ENCODE data around the gene TMEM145.

The TMEM145 gene

DNA sequence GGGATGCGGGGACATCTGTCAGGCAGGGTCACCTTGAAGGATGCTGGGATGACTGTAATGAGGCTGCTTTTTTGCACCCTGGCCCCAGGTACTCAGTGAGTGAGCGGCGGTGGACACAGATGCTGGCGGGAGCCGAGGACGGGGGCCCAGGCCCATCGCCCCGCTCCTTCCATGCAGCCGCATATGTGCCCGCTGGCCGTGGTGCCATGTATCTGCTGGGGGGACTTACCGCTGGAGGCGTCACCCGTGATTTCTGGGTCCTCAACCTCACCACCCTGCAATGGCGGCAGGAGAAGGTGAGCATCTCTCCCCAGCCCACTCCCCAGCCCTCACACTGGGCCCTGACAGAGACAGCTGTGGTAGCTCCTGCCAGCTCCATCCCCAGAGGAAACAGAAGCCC, 43.6 kb downstream of the TMEM145 start:
- H3K27me3 ChIP-seq (ENCODE audit: insufficient read depth, low read depth, severe bottlenecking): no peaks in the 10 kb centered on the region
- H3K27ac ChIP-seq: no peak overlapping the region
- H3K9me3 ChIP-seq (ENCODE audit: severe bottlenecking): no peaks in the 10 kb centered on the region
- TF ChIP-seq, protein P1, sequence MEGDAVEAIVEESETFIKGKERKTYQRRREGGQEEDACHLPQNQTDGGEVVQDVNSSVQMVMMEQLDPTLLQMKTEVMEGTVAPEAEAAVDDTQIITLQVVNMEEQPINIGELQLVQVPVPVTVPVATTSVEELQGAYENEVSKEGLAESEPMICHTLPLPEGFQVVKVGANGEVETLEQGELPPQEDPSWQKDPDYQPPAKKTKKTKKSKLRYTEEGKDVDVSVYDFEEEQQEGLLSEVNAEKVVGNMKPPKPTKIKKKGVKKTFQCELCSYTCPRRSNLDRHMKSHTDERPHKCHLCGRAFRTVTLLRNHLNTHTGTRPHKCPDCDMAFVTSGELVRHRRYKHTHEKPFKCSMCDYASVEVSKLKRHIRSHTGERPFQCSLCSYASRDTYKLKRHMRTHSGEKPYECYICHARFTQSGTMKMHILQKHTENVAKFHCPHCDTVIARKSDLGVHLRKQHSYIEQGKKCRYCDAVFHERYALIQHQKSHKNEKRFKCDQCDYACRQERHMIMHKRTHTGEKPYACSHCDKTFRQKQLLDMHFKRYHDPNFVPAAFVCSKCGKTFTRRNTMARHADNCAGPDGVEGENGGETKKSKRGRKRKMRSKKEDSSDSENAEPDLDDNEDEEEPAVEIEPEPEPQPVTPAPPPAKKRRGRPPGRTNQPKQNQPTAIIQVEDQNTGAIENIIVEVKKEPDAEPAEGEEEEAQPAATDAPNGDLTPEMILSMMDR (IDR thresholded peaks at IDR 0.05; ENCODE audit: low read depth, low read length): no peak
- H3K4me3 ChIP-seq (ENCODE audit: low read depth, low read length): no peak overlapping the region
- H3K36me3 ChIP-seq: peaks cover 23% of the 10 kb centered on the region
- DNase-seq: no peak

DNA sequence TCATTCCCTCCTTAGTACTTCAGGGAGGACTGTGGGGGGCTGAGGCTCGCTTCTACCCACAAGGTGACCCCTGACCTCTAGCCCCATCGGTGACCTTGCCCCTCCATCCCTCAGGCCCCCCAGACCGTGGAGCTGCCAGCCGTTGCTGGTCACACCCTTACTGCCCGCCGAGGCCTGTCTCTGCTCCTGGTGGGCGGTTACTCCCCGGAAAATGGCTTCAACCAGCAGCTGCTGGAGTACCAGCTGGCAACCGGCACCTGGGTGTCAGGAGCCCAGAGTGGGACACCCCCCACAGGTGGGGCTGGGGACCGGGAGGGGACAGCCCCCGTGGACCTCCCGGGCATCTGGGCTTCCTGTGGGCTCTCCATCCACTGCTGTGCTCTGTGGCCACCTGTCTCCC, 44.2 kb downstream of the TMEM145 start:
- H3K9me3 ChIP-seq (ENCODE audit: severe bottlenecking): no peaks in the 10 kb centered on the region
- H3K27ac ChIP-seq: no peak overlapping the region
- DNase-seq: no peak
- H3K4me3 ChIP-seq (ENCODE audit: low read depth, low read length): no peak overlapping the region
- no peaks in the 10 kb centered on the region for H3K27me3 ChIP-seq (ENCODE audit: insufficient read depth, low read depth, severe bottlenecking)
- H3K36me3 ChIP-seq: peaks cover 23% of the 10 kb centered on the region
- TF ChIP-seq, protein P1 (IDR thresholded peaks at IDR 0.05; ENCODE audit: low read depth, low read length): no peak

DNA sequence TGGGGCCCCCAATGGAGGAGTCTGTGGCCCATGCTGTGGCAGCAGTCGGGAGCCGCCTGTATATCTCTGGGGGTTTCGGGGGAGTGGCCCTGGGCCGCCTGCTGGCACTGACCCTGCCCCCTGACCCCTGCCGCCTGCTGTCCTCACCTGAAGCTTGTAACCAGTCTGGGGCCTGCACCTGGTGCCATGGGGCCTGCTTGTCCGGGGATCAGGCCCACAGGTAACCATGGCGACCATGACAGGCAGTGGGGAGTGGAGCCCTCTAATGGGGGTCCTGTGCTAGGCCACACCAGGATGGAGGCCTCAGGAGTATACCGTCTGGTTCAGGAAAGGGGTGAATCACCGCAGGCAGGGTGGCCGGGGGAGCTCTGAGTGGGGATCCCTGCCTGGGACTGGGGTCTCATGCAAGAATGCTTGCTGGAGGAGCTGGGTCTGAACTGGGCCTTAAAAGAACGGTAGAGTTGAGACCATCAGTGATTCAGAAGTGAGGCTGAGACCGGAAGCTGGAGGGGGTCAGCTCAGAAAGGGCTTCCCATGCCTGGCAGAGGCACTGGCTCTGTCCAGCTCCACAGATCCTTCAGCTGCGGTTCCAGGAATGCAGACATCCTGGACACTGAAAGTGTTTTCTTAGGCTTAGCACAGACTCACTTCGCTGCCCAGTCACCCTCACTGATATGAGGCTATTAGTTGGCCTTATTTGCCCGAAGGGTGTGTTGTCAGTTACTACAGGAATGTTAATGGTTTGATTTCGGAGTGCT, 47.9 kb downstream of the TMEM145 start:
- H3K9me3 ChIP-seq (ENCODE audit: severe bottlenecking): no peaks in the 10 kb centered on the region
- peaks cover 35% of the 10 kb centered on the region for H3K36me3 ChIP-seq
- no peak overlapping the region for H3K4me3 ChIP-seq (ENCODE audit: low read depth, low read length)
- H3K27me3 ChIP-seq (ENCODE audit: insufficient read depth, low read depth, severe bottlenecking): no peaks in the 10 kb centered on the region
- peak; percentile 56 for DNase-seq
- no peak overlapping the region for H3K27ac ChIP-seq
- TF ChIP-seq, protein P1 (IDR thresholded peaks at IDR 0.05; ENCODE audit: low read depth, low read length): 0 out of 2 replicates have a peak, but pooled peaks have one; percentile 11

DNA sequence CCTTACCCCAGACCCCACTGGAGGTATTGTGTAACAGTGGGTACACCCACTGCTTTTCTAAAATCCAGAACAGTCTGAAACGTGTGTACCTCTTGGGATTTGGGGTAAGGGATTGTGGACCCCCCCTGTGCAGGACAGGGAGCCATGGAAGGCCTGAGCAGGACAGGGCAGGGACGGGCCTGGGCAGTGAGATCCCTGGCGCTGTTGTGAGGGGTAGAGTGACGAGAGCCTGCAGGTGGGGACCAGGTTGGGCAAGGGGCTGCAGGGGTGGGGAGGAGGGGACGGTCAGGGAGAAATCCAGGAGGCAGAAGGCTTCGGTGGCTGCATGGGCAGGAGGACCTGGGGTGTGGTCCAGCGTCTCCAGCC, 48.4 kb downstream of the TMEM145 start:
- Histone ChIP-seq H3K27me3 (ENCODE audit: insufficient read depth, low read depth, severe bottlenecking) (no peaks in the 10 kb centered on the region), H3K4me3 (ENCODE audit: low read depth, low read length) (no peak overlapping the region), H3K9me3 (ENCODE audit: severe bottlenecking) (no peaks in the 10 kb centered on the region), H3K36me3 (peaks cover 30% of the 10 kb centered on the region), H3K27ac (no peak overlapping the region)
- TF ChIP-seq, protein P1 (IDR thresholded peaks at IDR 0.05; ENCODE audit: low read depth, low read length): no peak
- no peak for DNase-seq

DNA sequence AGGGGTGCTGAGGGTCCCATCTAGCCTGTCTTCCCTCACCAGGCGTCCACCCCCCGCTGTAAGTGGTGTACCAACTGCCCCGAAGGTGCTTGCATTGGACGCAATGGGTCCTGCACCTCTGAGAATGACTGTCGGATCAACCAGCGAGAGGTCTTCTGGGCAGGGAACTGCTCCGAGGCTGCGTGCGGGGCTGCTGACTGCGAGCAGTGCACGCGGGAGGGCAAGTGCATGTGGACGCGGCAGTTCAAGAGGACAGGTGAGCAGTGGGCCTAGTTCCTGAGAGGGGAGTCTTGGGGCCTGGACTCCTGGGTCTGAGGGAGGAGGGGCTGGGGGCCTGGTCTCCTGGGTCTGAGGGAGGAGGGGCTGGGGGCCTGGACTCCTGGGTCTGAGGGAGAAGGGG, 49.2 kb downstream of the TMEM145 start:
- Histone ChIP-seq H3K4me3 (ENCODE audit: low read depth, low read length) (no peak overlapping the region), H3K27me3 (ENCODE audit: insufficient read depth, low read depth, severe bottlenecking) (no peaks in the 10 kb centered on the region), H3K27ac (no peak overlapping the region), H3K9me3 (ENCODE audit: severe bottlenecking) (no peaks in the 10 kb centered on the region), H3K36me3 (peaks cover 21% of the 10 kb centered on the region)
- DNase-seq: no peak
- TF ChIP-seq, protein P1 (IDR thresholded peaks at IDR 0.05; ENCODE audit: low read depth, low read length): no peak
